ENCODE results near the gene ARHGEF17. TPM values are rescaled to one million over a fixed set of nuclear protein-coding genes. Genes with fewer than 3 reads are reported as not detected.
A peak's percentile ranks its signal among the peaks of the same experiment; 100 is the strongest.

ARHGEF17 gene
- total RNA-seq, 1 donor from 2014 or later = 13.0 TPM

- no peak for DNase-seq (ENCODE audit: low read depth, low spot score)
Measured at GRCh38 chr11:73391665-73392064, 83.6 kb downstream of the ARHGEF17 start.

GRCh38 chr11:73392108-73393010, 84.3 kb downstream of the ARHGEF17 start:
- no peak for DNase-seq (ENCODE audit: low read depth, low spot score)

- no peak for DNase-seq (ENCODE audit: low read depth, low spot score)
Measured at GRCh38 chr11:73393011-73393380, 84.9 kb downstream of the ARHGEF17 start.

- peak; percentile 29 for DNase-seq (ENCODE audit: low read depth, low spot score)
Measured at GRCh38 chr11:73393479-73394415, 85.7 kb downstream of the ARHGEF17 start.

- DNase-seq (ENCODE audit: low read depth, low spot score) = no peak
Measured at GRCh38 chr11:73394416-73395296, 86.6 kb downstream of the ARHGEF17 start.

GRCh38 chr11:73395297-73396208, 87.5 kb downstream of the ARHGEF17 start:
- no peak for DNase-seq (ENCODE audit: low read depth, low spot score)

- DNase-seq (ENCODE audit: low read depth, low spot score) = no peak
Measured at GRCh38 chr11:73396251-73396930, 88.3 kb downstream of the ARHGEF17 start.

- no peak for DNase-seq (ENCODE audit: low read depth, low spot score)
Measured at GRCh38 chr11:73396985-73397384, 88.9 kb downstream of the ARHGEF17 start.

- DNase-seq (ENCODE audit: low read depth, low spot score) = no peak
Measured at GRCh38 chr11:73397468-73398131, 89.5 kb downstream of the ARHGEF17 start.

- no peak for DNase-seq (ENCODE audit: low read depth, low spot score)
Measured at GRCh38 chr11:73398132-73398526, 90.1 kb downstream of the ARHGEF17 start.

GRCh38 chr11:73398721-73399120, 90.6 kb downstream of the ARHGEF17 start:
- no peak for DNase-seq (ENCODE audit: low read depth, low spot score)

GRCh38 chr11:73399159-73399590, 91.1 kb downstream of the ARHGEF17 start:
- DNase-seq (ENCODE audit: low read depth, low spot score) = no peak

GRCh38 chr11:73399636-73400035, 91.6 kb downstream of the ARHGEF17 start:
- DNase-seq (ENCODE audit: low read depth, low spot score) = no peak

GRCh38 chr11:73400293-73400692, 92.2 kb downstream of the ARHGEF17 start:
- DNase-seq (ENCODE audit: low read depth, low spot score) = no peak

GRCh38 chr11:73401217-73401923, 93.3 kb downstream of the ARHGEF17 start:
- no peak for DNase-seq (ENCODE audit: low read depth, low spot score)

- no peak for DNase-seq (ENCODE audit: low read depth, low spot score)
Measured at GRCh38 chr11:73401924-73402833, 94.1 kb downstream of the ARHGEF17 start.

GRCh38 chr11:73402834-73403185, 94.7 kb downstream of the ARHGEF17 start:
- no peak for DNase-seq (ENCODE audit: low read depth, low spot score)
